ENCODE data around the gene ANKRD18B. TPM values are rescaled to one million over a fixed set of nuclear protein-coding genes. Genes with fewer than 3 reads are reported as not detected.
"Not testable (repeated sequence)": the region's sequence is repeated elsewhere in the genome, so short reads cannot be mapped to it uniquely, and the experiment has no call there.

Gene ANKRD18B
- total RNA-seq, 3 donors from 2014 or later = 0.49 to 1.7 TPM; not detected in 1

DNA sequence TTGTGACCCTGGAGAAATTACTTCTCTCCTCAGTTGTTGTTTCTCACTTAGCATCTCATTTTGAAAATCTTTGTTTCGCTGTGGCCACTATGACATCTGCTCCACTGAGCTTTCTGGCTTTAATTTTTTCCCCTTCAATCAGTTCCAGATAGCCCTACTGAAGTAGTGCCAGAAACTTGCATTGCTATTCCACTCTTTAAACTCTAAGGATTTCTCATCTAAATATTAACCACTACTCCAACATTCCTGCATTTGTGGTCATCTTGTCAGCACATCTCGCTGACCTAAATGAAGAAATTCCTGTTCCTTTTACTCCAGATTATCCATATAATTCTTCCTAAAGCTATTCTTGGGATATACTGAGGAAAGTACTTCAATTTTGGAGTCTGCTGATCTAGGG is 35.0 kb upstream of the ANKRD18B start:
- H3K9me3 ChIP-seq = no peaks in the 10 kb centered on the region
- no peak overlapping the region for H3K4me3 ChIP-seq
- H3K4me1 ChIP-seq (ENCODE audit: low read depth) = no peaks in the 10 kb centered on the region
- ATAC-seq = no peak
- no peak for DNase-seq
- H3K36me3 ChIP-seq (ENCODE audit: low read depth) = no peaks in the 10 kb centered on the region
- TF ChIP-seq, protein P1, sequence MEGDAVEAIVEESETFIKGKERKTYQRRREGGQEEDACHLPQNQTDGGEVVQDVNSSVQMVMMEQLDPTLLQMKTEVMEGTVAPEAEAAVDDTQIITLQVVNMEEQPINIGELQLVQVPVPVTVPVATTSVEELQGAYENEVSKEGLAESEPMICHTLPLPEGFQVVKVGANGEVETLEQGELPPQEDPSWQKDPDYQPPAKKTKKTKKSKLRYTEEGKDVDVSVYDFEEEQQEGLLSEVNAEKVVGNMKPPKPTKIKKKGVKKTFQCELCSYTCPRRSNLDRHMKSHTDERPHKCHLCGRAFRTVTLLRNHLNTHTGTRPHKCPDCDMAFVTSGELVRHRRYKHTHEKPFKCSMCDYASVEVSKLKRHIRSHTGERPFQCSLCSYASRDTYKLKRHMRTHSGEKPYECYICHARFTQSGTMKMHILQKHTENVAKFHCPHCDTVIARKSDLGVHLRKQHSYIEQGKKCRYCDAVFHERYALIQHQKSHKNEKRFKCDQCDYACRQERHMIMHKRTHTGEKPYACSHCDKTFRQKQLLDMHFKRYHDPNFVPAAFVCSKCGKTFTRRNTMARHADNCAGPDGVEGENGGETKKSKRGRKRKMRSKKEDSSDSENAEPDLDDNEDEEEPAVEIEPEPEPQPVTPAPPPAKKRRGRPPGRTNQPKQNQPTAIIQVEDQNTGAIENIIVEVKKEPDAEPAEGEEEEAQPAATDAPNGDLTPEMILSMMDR (IDR thresholded peaks at IDR 0.05) = no peak
- intact Hi-C loops (cut with DNase I, micrococcal nuclease) = no loop called here

DNA sequence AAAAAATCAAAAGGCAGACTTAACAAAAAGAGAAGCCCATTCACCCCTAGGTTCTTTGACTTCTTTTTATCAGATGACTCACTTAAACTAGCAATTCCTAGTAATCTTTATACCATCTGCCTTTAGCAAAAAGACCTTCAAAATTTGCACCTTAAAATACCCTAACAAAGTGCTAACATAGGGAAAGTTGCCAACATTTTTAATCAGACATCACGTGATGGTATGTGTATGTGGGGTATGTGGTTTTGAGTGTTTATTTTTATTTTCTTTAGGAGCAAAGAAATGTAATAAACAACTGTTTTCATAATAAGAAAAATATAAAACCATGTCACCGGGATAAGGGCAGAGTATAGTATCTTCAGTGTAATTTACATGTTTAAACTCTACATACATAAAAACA is 30.2 kb upstream of the ANKRD18B start:
- H3K4me1 ChIP-seq (ENCODE audit: low read depth); H3K4me3 ChIP-seq; intact Hi-C loops (cut with DNase I, micrococcal nuclease); H3K9me3 ChIP-seq; DNase-seq; H3K36me3 ChIP-seq (ENCODE audit: low read depth); ATAC-seq: not testable (repeated sequence)

DNA sequence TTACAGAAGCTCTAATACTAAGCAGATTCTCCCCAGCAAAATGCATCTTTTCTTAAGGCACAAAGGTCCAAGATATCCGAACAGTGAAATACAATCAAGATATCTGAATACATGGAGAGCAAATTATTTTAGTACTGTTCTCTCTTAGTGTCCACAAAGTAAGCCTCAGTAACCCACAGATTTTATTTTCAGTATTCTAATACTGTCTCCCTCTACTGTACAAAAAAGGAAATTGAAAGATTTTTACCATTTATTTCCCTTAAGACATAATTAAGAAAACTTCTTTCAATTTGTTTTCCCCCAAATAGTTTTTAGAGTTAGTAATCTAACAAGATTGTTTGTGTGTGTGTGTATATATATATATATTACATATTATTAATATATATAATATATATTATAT is 25.7 kb upstream of the ANKRD18B start:
- TF ChIP-seq, protein P1 (IDR thresholded peaks at IDR 0.05) = no peak
- intact Hi-C loops (cut with DNase I, micrococcal nuclease) = no loop called here
- H3K9me3 ChIP-seq = no peaks in the 10 kb centered on the region
- DNase-seq = no peak
- no peaks in the 10 kb centered on the region for H3K36me3 ChIP-seq (ENCODE audit: low read depth)
- no peak overlapping the region for H3K4me3 ChIP-seq
- ATAC-seq = no peak
- H3K4me1 ChIP-seq (ENCODE audit: low read depth) = no peaks in the 10 kb centered on the region

DNA sequence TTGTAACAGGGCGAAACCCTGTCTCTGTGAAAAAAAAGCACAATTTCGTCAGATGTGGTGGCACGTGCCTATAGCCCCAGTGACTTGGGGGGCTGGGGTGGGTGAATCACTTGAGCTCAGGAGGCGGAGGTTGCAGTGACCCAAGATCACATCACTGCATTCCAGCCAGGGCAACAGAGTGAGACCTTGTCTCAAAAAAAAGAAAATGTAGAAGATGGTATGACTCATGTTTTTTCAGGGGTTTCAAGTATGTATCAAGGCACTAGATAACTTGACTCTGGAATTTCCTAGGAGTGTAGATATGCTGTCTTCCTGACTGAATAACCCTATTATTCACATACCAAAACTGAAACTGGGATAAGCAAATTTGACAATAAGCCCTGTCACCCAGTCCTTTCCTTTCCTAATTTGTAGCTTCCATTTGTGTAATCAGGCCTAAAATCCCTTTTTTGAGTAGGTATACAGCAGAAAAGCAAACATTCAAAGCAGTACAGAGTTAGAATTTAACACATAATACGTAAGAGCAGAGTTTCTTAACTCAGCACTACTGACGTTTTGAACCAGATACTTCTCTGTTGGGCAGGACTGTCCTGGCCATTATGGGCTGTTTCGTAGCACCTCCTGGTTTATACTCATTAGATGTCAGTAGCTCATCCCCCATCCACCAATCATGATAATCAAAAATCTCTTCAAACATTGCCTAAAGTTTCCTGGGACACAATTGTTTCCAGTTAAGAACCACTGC is 17.3 kb upstream of the ANKRD18B start:
- no peaks in the 10 kb centered on the region for H3K9me3 ChIP-seq
- H3K4me1 ChIP-seq (ENCODE audit: low read depth) = no peaks in the 10 kb centered on the region
- DNase-seq (no peak), ATAC-seq (no peak)
- intact Hi-C loops (cut with DNase I, micrococcal nuclease) = no loop called here
- H3K4me3 ChIP-seq = no peak overlapping the region
- H3K36me3 ChIP-seq (ENCODE audit: low read depth) = no peaks in the 10 kb centered on the region
- TF ChIP-seq, protein P1 (IDR thresholded peaks at IDR 0.05) = no peak

DNA sequence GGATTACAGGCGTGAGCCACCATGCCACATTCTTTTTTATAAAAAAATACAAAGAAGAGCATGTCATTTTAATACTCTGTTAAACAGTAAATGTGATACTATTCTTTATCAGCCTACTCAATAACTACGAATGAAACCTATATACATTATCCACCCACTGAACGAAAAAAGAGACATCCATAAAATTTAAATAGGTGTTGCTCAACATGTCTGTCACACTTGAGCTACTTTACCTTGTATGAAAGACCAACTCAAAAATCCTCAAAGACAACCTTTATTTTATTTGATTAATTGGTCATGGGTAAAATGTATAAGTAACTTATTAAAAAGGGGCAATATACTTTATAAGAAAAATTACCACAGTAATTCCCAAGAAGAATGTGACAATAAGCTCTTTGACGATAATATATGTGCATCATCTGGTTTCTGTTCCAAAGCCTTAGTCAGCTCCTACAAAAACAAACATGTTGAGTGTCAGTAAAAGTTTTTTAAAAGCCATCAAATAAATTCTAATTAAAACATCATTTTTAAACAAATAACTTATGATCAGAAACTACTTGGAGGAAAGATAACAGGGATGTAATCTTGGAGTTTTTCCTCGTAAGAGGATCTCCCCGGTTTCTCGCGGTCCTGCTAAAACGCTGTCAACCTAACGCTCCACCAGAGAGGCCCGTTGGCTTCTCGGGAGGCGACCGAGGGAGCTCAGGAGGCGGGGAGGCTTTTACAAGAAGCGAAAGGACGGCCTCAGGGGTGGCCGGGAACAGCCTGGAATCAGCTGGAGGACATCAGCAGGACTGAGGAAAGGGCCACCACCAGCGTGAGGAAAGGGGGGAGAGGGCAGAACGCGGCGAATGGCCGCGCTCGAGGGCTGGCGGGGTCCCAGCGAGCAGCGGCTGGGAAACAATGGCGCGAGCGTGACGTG is 13.5 kb upstream of the ANKRD18B start:
- DNase-seq (peak; percentile 45 to 58 (median 56)), ATAC-seq (peak; percentile 81)
- intact Hi-C loops (cut with DNase I, micrococcal nuclease) = no loop called here
- Histone ChIP-seq H3K9me3 (peaks cover 6% of the 10 kb centered on the region), H3K4me1 (ENCODE audit: low read depth) (no peaks in the 10 kb centered on the region), H3K36me3 (ENCODE audit: low read depth) (no peaks in the 10 kb centered on the region), H3K4me3 (peak overlapping the region; percentile 11)
- TF ChIP-seq, protein P1 (IDR thresholded peaks at IDR 0.05) = no peak

DNA sequence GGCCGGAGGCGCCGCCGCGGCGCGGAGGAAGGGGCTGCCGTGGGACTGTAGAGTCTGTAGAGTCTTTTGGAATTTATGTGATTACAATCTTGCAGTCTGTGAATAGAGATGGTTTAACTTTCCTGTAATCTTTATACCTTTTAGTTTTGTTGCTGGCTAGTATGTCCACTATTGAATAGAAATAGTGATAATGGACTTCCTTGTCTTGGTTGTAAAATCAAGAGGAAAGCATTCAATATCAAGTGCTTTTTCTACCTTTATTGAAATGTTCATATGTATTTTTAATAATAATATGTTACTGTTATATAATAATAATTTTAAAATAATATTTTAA is 12.9 kb upstream of the ANKRD18B start:
- H3K4me1 ChIP-seq (ENCODE audit: low read depth); DNase-seq; ATAC-seq; H3K36me3 ChIP-seq (ENCODE audit: low read depth); intact Hi-C loops (cut with DNase I, micrococcal nuclease); H3K9me3 ChIP-seq: not testable (repeated sequence)
- peak overlapping the region; percentile 11 for H3K4me3 ChIP-seq

DNA sequence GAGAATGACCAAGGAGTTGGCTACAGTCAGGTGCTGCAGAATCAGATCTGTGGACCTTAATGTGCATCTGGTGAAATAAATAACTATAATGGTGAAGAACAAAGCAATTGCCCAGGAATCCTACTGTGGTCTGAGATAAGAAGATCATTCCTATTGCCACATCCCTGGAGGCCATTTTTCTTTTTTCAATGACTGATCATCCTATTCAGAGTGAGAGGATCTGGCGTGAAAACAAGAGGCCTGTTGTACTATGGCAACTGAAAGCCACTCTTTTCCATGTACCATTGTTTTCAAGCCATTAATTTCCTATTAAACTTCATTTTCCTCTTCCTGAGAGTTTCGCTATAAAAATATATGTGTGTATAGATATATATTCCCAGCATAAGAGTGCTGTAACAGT is 11.5 kb upstream of the ANKRD18B start:
- H3K36me3 ChIP-seq (ENCODE audit: low read depth); H3K4me1 ChIP-seq (ENCODE audit: low read depth); DNase-seq; H3K4me3 ChIP-seq; intact Hi-C loops (cut with DNase I, micrococcal nuclease); H3K9me3 ChIP-seq; ATAC-seq: not testable (repeated sequence)

DNA sequence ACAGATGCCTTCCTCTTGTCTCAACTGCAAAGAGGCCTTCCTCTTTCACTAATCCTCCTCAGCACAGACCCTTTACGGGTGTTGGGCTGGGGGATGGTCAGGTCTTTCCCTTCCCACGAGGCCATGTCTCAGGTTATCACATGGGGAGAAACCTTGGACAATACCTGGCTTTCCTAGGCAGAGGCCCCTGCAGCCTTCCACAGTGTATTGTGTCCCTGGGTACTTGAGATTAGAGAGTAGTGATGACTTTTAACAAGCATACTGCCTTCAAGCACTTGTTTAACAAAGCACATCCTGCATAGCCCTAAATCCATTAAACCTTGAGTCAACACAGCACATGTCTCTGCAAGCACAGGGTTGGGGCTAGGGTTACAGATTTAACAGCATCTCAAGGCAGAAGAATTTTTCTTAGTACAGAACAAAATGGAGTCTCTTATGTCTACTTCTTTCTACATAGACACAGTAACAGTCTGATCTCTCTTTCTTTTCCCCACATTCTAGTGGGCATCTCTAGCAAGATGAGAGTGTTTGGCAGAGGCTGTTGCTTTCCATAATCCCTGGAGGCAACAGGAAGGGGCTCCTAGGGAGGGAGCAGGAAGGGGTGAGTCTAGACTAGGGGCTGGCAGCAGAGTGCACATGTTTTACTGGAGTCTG is 8.6 kb upstream of the ANKRD18B start:
- H3K36me3 ChIP-seq (ENCODE audit: low read depth); intact Hi-C loops (cut with DNase I, micrococcal nuclease); H3K9me3 ChIP-seq; H3K4me1 ChIP-seq (ENCODE audit: low read depth); DNase-seq; ATAC-seq; H3K4me3 ChIP-seq: not testable (repeated sequence)

DNA sequence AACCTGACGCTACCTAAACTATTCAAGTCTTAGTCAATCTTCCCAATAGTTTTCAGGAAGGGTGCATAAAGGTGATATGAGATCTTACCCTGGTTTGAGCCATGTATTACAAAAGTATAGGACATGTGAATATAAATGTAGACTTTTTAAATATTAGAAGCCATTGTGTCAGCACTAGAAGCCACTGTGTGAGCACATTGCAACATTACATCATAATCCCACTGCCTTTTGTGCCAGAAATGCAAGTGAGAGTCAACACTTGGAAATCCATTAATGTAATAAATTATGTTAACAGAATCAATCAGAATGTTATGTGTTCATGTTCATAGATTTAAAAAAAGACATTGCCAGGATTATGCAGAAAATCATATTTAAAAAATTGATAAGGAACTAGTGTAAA is 7.7 kb upstream of the ANKRD18B start:
- intact Hi-C loops (cut with DNase I, micrococcal nuclease); H3K4me1 ChIP-seq (ENCODE audit: low read depth); H3K9me3 ChIP-seq; H3K36me3 ChIP-seq (ENCODE audit: low read depth); H3K4me3 ChIP-seq; DNase-seq; ATAC-seq: not testable (repeated sequence)
